Upper lobe of left lung (tissue), 6 donors: ENCODE data around the gene PXMP4. TPM values are rescaled to one million over a fixed set of nuclear protein-coding genes. Genes with fewer than 3 reads are reported as not detected.

Source experiments
- ATAC-seq, 2 donors: fragments of 200-7000 bp; cut with Tn5 transposase; one replicate each; pipeline ENCODE4 v1.9.1; 2022; ENCODE audit warnings: mild to moderate bottlenecking in 2 of 2, moderate library complexity in 2 of 2; ENCODE audit not compliant: low FRiP score in 2 of 2
- DNase-seq, 2 donors: peaks; one replicate each; pipeline ENCODE4 v3.0.0-alpha.2; 2019 to 2020
- H3K27ac ChIP-seq, 4 donors: fragments of 200-600 bp; sonication (generic); one replicate each; pipeline ENCODE4 v1.5.1; 2016 to 2019
- H3K27me3 ChIP-seq, 4 donors: fragments of 200-600 bp; sonication (generic); one replicate each; pipeline ENCODE4 v1.5.1; 2017 to 2019
- H3K36me3 ChIP-seq, 4 donors: fragments of 200-600 bp; sonication (generic); one replicate each; pipeline ENCODE4 v1.5.1; 2016 to 2019
- H3K4me1 ChIP-seq, 4 donors: fragments of 200-600 bp; sonication (generic); one replicate each; pipeline ENCODE4 v1.5.1; 2018 to 2019
- H3K4me3 ChIP-seq, 4 donors: fragments of 200-600 bp; sonication (generic); one replicate each; pipeline ENCODE4 v1.5.1; 2017 to 2019; ENCODE audit warnings: mild to moderate bottlenecking in 2 of 4, moderate library complexity in 1 of 4
- H3K9me3 ChIP-seq, 4 donors: fragments of 200-600 bp; sonication (generic); one replicate each; pipeline ENCODE4 v1.5.1; 2018 to 2019
- EP300 ChIP-seq, 4 donors: sonication (generic); formaldehyde crosslinking; IDR thresholded peaks; one replicate each; pipeline ENCODE4 v1.5.1; 2017; ENCODE audit warnings: antibody characterized with exemption in 4 of 4, control low read depth in 2 of 4
- POLR2A ChIP-seq, 4 donors: fragments of 450-650 bp; IDR thresholded peaks; one replicate each; pipeline ENCODE4 v1.5.1; 2016 to 2017; ENCODE audit warnings: antibody characterized with exemption in 4 of 4, mild to moderate bottlenecking in 2 of 4
- POLR2AphosphoS5 ChIP-seq, 2 donors: sonication (generic); formaldehyde crosslinking; IDR thresholded peaks; one replicate each; pipeline ENCODE4 v1.5.1; 2017; ENCODE audit warnings: antibody characterized with exemption in 2 of 2
- WGBS, 2 donors: methylation state at CpG; one replicate each; pipeline ENCODE4 v1.1.5; 2017 to 2018; 5-methylcytosine and 5-hydroxymethylcytosine counted together
- total RNA-seq, 6 donors: library from RNA; depleted of rRNA in 4 of 6; stranded (reverse); fragments of >200 nt in 4 of 6; gene quantifications; one replicate each; pipeline versions ENCODE4 v1.1.0 to v1.2.1, GENCODE V29; 2016 to 2021
- TF ChIP-seq, protein P1 (sequence below), 6 experiments: fragments of 450-650 bp in 4 of 6; fragments of 200-600 bp in 2 of 6; sonication (generic) in 2 of 6; IDR thresholded peaks; one replicate each; pipeline ENCODE4 v1.5.1; 2016 to 2019; ENCODE audit warnings: antibody characterized with exemption in 6 of 6
- donor health status: DM: no; HTN: no; CAD: no; lungs with moderate emphysema.
- donor health status: DM: no; HTN: yes; CAD: no; lungs with severe emphysema.

PXMP4 gene
- total RNA-seq, 6 donors from 2014 or later: 18.4 to 80.2 (median 29.8) TPM

DNA sequence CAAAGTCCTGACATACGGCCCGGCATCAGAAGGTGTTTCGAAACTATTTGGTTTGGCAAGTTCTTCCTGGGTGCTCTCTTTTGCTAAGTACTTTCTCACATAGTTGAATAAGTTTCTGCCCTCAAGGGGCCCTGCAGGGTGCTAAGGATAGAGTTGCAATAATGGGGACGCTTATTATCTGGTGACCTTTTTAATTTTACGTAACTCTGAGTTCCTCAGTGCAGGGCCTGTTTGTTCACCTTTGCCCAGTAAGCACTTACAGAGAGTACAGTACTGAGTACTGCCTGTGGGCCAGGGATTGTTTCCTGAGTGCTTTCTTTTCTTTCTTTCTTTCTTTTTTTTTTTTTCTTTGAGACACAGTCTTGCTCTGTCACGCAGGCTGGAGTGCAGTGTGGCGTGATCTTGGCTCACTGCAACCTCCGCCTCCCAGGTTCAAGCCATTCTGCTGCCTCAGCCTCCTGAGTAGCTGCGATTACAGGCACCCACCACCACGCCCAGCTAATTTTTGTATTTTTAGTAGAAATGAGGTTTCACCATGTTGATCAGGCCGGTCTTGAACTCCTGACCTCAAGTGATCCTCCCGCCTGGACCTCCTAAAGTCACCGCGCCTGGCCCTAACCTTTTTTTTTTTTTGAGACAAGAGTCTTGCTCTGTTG lies 4.5 kb upstream of the PXMP4 start:
- H3K4me1 ChIP-seq: peaks cover 1 to 27% (median 15%) of the 10 kb centered on the region in 4 donors
- no peak overlapping the region for H3K4me3 ChIP-seq
- 70% methylated on average over 14 of the region's 14 CpGs for WGBS, 2 donors
- ATAC-seq (peak; percentile 17 to 87), DNase-seq (peak in 1 of 2 donors; percentile 76)
- H3K36me3 ChIP-seq: no peaks in the 10 kb centered on the region
- TF ChIP-seq POLR2AphosphoS5 (IDR thresholded peaks at IDR 0.05) (no peak), POLR2A (IDR thresholded peaks at IDR 0.05) (no peak), EP300 (IDR thresholded peaks at IDR 0.05) (peak in 1 of 4 donors; percentile 44)
- TF ChIP-seq, protein P1, sequence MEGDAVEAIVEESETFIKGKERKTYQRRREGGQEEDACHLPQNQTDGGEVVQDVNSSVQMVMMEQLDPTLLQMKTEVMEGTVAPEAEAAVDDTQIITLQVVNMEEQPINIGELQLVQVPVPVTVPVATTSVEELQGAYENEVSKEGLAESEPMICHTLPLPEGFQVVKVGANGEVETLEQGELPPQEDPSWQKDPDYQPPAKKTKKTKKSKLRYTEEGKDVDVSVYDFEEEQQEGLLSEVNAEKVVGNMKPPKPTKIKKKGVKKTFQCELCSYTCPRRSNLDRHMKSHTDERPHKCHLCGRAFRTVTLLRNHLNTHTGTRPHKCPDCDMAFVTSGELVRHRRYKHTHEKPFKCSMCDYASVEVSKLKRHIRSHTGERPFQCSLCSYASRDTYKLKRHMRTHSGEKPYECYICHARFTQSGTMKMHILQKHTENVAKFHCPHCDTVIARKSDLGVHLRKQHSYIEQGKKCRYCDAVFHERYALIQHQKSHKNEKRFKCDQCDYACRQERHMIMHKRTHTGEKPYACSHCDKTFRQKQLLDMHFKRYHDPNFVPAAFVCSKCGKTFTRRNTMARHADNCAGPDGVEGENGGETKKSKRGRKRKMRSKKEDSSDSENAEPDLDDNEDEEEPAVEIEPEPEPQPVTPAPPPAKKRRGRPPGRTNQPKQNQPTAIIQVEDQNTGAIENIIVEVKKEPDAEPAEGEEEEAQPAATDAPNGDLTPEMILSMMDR (IDR thresholded peaks at IDR 0.05): peak in 2 of 6 experiments; percentile 7 to 12
- peak overlapping the region; percentile 13 to 82 (median 60) for H3K27ac ChIP-seq
- no peaks in the 10 kb centered on the region for H3K9me3 ChIP-seq
- no peaks in the 10 kb centered on the region for H3K27me3 ChIP-seq

DNA sequence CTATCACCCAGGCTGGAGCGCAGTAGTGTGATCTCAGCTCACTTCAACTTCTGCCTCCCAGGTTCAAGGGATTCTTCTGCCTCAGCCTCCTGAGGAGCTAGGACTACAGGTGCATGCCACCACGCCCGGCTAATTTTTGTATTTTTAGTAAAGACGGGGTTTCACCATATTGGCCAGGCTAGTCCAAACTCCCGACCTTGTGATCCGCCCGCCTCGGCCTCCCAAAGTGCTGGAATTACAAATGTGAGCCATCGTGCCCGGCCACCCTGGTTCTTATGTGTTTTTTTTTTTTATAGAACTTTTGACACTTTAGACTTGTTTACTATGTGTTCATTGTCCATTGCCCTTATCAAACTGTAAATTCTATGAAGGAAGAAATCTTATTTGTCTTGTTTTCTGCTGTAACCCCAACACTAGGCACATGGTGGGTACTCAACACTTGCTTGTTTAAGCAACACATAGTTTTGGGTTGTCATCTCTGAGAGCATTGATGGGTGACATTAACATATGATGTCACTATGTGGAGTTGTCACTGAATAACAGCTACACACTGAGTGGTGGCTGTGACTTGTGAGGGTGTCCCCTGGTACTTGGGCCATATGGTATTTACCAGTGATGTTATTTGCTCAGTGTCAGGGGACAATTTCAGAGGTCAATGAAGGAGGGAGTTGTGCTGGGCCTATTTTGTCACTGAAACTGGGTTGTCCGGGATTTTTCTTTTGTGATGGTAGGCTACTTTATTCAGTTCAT lies 1.5 kb upstream of the PXMP4 start:
- Histone ChIP-seq H3K36me3 (no peaks in the 10 kb centered on the region), H3K4me1 (peaks cover 9 to 39% (median 21%) of the 10 kb centered on the region in 4 donors), H3K27me3 (no peaks in the 10 kb centered on the region), H3K9me3 (no peaks in the 10 kb centered on the region), H3K4me3 (no peak overlapping the region), H3K27ac (no peak overlapping the region)
- 93 to 94% methylated on average over 11 of the region's 11 CpGs for WGBS, 2 donors
- ATAC-seq: no peak
- DNase-seq: no peak
- TF ChIP-seq, protein P1 (IDR thresholded peaks at IDR 0.05): no peak
- TF ChIP-seq POLR2A (IDR thresholded peaks at IDR 0.05) (no peak), POLR2AphosphoS5 (IDR thresholded peaks at IDR 0.05) (no peak), EP300 (IDR thresholded peaks at IDR 0.05) (no peak)

- H3K9me3 ChIP-seq: no peaks in the 10 kb centered on the region
- no peak for TF ChIP-seq POLR2AphosphoS5 (IDR thresholded peaks at IDR 0.05)
- TF ChIP-seq POLR2A (IDR thresholded peaks at IDR 0.05): no peak
- TF ChIP-seq EP300 (IDR thresholded peaks at IDR 0.05): no peak
- TF ChIP-seq, protein P1 (IDR thresholded peaks at IDR 0.05): no peak
- peaks cover 9 to 31% (median 14%) of the 10 kb centered on the region in 4 donors for H3K4me1 ChIP-seq
- H3K36me3 ChIP-seq: peaks cover 3 to 7% (median 4%) of the 10 kb centered on the region in 4 donors
- no peak for ATAC-seq
- peak overlapping the region; percentile 60 to 96 (median 76) for H3K4me3 ChIP-seq
- DNase-seq: no peak
- WGBS, 2 donors: 40 to 41% methylated on average over 10 to 13 of the region's 13 CpGs
- peak overlapping the region; percentile 70 to 90 (median 81) for H3K27ac ChIP-seq
- no peaks in the 10 kb centered on the region for H3K27me3 ChIP-seq
These were observed 677 bp downstream of the PXMP4 start for GRCh38 chr20:33719277-33719988.

GRCh38 chr20:33716498-33716897 lies 3.6 kb downstream of the PXMP4 start:
- Histone ChIP-seq H3K4me1 (peaks cover 9 to 21% (median 10%) of the 10 kb centered on the region in 4 donors), H3K36me3 (peaks cover 15 to 32% (median 31%) of the 10 kb centered on the region in 4 donors), H3K27me3 (no peaks in the 10 kb centered on the region), H3K9me3 (no peaks in the 10 kb centered on the region), H3K27ac (no peak overlapping the region), H3K4me3 (no peak overlapping the region)
- WGBS, 2 donors: 77 to 83% methylated on average over 2 of the region's 2 CpGs
- DNase-seq (no peak), ATAC-seq (no peak)
- TF ChIP-seq, protein P1 (IDR thresholded peaks at IDR 0.05): no peak
- no peak for TF ChIP-seq EP300 (IDR thresholded peaks at IDR 0.05)
- no peak for TF ChIP-seq POLR2AphosphoS5 (IDR thresholded peaks at IDR 0.05)
- TF ChIP-seq POLR2A (IDR thresholded peaks at IDR 0.05): no peak
